Sigmoid colon (tissue), 4 donors: ENCODE data around the gene PDE11A.

Source experiments
- POLR2A ChIP-seq, 2 donors: fragments of 450-650 bp; IDR thresholded peaks; one replicate each; pipeline ENCODE4 v1.6.1; 2016; ENCODE audit warnings: antibody characterized with exemption in 2 of 2, mild to moderate bottlenecking in 2 of 2, moderate library complexity in 2 of 2
- POLR2AphosphoS5 ChIP-seq, 4 donors: sonication (generic); formaldehyde crosslinking; IDR thresholded peaks; one replicate each; pipeline ENCODE4 v1.6.1; 2017; ENCODE audit warnings: antibody characterized with exemption in 4 of 4
- TF ChIP-seq, protein P1 (sequence below), 4 experiments: fragments of 450-650 bp in 3 of 4; fragments of 200-600 bp in 1 of 4; IDR thresholded peaks; one replicate each; pipeline ENCODE4 v1.5.1; 2016 to 2019; ENCODE audit warnings: antibody characterized with exemption in 4 of 4, mild to moderate bottlenecking in 3 of 4, moderate library complexity in 2 of 4

GRCh38 chr2:177726931-177727348 lies 345.6 kb downstream of the PDE11A start:
- TF ChIP-seq, protein P1, sequence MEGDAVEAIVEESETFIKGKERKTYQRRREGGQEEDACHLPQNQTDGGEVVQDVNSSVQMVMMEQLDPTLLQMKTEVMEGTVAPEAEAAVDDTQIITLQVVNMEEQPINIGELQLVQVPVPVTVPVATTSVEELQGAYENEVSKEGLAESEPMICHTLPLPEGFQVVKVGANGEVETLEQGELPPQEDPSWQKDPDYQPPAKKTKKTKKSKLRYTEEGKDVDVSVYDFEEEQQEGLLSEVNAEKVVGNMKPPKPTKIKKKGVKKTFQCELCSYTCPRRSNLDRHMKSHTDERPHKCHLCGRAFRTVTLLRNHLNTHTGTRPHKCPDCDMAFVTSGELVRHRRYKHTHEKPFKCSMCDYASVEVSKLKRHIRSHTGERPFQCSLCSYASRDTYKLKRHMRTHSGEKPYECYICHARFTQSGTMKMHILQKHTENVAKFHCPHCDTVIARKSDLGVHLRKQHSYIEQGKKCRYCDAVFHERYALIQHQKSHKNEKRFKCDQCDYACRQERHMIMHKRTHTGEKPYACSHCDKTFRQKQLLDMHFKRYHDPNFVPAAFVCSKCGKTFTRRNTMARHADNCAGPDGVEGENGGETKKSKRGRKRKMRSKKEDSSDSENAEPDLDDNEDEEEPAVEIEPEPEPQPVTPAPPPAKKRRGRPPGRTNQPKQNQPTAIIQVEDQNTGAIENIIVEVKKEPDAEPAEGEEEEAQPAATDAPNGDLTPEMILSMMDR (IDR thresholded peaks at IDR 0.05) = no peak
- TF ChIP-seq POLR2A (IDR thresholded peaks at IDR 0.05) (no peak), POLR2AphosphoS5 (IDR thresholded peaks at IDR 0.05) (no peak)
